K562 (cell line): ENCODE results near the gene PDE4A. TPM values are rescaled to one million over a fixed set of nuclear protein-coding genes. Genes with fewer than 3 reads are reported as not detected.
"Not testable (repeated sequence)": the region's sequence is repeated elsewhere in the genome, so short reads cannot be mapped to it uniquely, and the experiment has no call there.

ENCODE experiments used
- ATAC-seq: fragments of 200-7000 bp; cut with Tn5 transposase; 3 replicates; pipeline ENCODE4 v1.9.1; 2020; ENCODE audit warnings: moderate library complexity
- BruUV-seq: library from RNA; stranded (reverse); fragments of 400-500 nt; replicated peaks from 2 replicates; lab custom pipeline; 2021; lab: Mats Ljungman, UMichigan
- CTCF ChIA-PET: fragments of 300-600 bp; formaldehyde crosslinking; extraction: SDS; loops from one replicate; lab custom pipeline; 2021; ENCODE audit warnings: low intra/inter-chr PET ratio; lab: Yijun Ruan, JAX
- POLR2A ChIA-PET: fragments of 300-600, 350-650 bp; sonication (Branson Sonifier 250); formaldehyde crosslinking; extraction: SDS; loops from one replicate; lab custom pipeline; 2021; ENCODE audit warnings: antibody characterized with exemption, inconsistent platforms; lab: Yijun Ruan, JAX
- DNase-seq, 4 experiments: peaks; one replicate each; pipeline versions ENCODE4 v3.0.0 to v3.0.0-alpha.2; 2011 to 2018; ENCODE audit warnings: low spot score in 3 of 4, mixed read lengths in 3 of 4; ENCODE audit errors: extremely low read depth in 1 of 4
- FAIRE-seq: peaks from 2 replicates; lab custom pipeline; 2011; peaks lifted over from hg19 to GRCh38; lab: Jason Lieb, UNC
- H2AFZ ChIP-seq: 2 replicates; pipeline ENCODE4 v1.6.0; 2011; ENCODE audit warnings: low read depth, low read length, control low read depth, inconsistent platforms
- H3K27ac ChIP-seq: fragments of 200-600 bp; 3 replicates; pipeline ENCODE4 v1.8.0; 2011; ENCODE audit warnings: low read depth, mild to moderate bottlenecking, control low read depth, inconsistent platforms, low read length, moderate library complexity, mixed read lengths; ENCODE audit errors: extremely low read depth
- H3K27me3 ChIP-seq, 2 experiments: fragments of 300-600 bp in 1 of 2; 2 replicates in 1 of 2; 3 replicates in 1 of 2; pipeline versions ENCODE4 v1.6.0 to v1.8.0; 2011; ENCODE audit warnings: inconsistent platforms in 2 of 2, low read length in 2 of 2, mild to moderate bottlenecking in 1 of 2, mixed read lengths in 1 of 2, moderate library complexity in 1 of 2; ENCODE audit not compliant: control insufficient read depth in 2 of 2, insufficient read depth in 2 of 2
- H3K36me3 ChIP-seq: fragments of 300-600 bp; 3 replicates; pipeline ENCODE4 v1.8.0; 2011; ENCODE audit warnings: mild to moderate bottlenecking, low read length, inconsistent platforms; ENCODE audit not compliant: control insufficient read depth, insufficient read depth
- H3K4me1 ChIP-seq, 2 experiments: fragments of 200-600 bp in 1 of 2; replicated peaks in 1 of 2; 2 replicates in 1 of 2; 3 replicates in 1 of 2; pipeline versions ENCODE4 v1.5.1 to v1.8.0; 2011; ENCODE audit warnings: inconsistent platforms in 2 of 2, low read length in 2 of 2, mild to moderate bottlenecking in 1 of 2, mixed read lengths in 1 of 2, moderate library complexity in 1 of 2; ENCODE audit not compliant: control insufficient read depth in 2 of 2, insufficient read depth in 2 of 2
- H3K4me2 ChIP-seq: 2 replicates; pipeline ENCODE4 v1.6.1; 2011; ENCODE audit warnings: low read length, control low read depth, inconsistent platforms, mixed read lengths; ENCODE audit not compliant: insufficient read depth
- H3K4me3 ChIP-seq: fragments of 200-600 bp; sonication (generic), shearing (Covaris generic); 2 replicates; pipeline ENCODE4 v1.5.1; 2016; ENCODE audit warnings: control low read depth, inconsistent platforms
- H3K79me2 ChIP-seq: fragments of 200-600 bp; 3 replicates; pipeline ENCODE4 v1.8.0; 2011; ENCODE audit warnings: low read length, inconsistent platforms; ENCODE audit not compliant: control insufficient read depth, insufficient read depth
- H3K9ac ChIP-seq, 2 experiments: 2 replicates each; pipeline versions ENCODE4 v1.6.0 to v1.6.1; 2011; ENCODE audit warnings: low read depth in 2 of 2, low read length in 2 of 2, control low read depth in 1 of 2, inconsistent platforms in 1 of 2, mild to moderate bottlenecking in 1 of 2, mixed read lengths in 1 of 2; ENCODE audit not compliant: insufficient read depth in 1 of 2
- H3K9me1 ChIP-seq: one replicate; pipeline ENCODE4 v1.6.0; 2011; ENCODE audit warnings: inconsistent platforms, mild to moderate bottlenecking, low read length, moderate library complexity; ENCODE audit not compliant: control insufficient read depth, insufficient read depth
- H3K9me3 ChIP-seq: replicated peaks from 2 replicates; pipeline ENCODE4 v1.5.1; 2011; ENCODE audit warnings: low read depth, low read length, inconsistent platforms; ENCODE audit not compliant: control insufficient read depth, insufficient read depth
- H4K20me1 ChIP-seq: replicated peaks from 2 replicates; pipeline ENCODE4 v1.6.1; 2011; ENCODE audit warnings: low read length, inconsistent platforms, mixed read lengths; ENCODE audit not compliant: control insufficient read depth, insufficient read depth
- BCL6 ChIP-seq: fragments of 250-450 bp; sonication (Bioruptor Pico); IDR thresholded peaks from 2 replicates; pipeline ENCODE4 v1.4.0; 2020
- BDP1 ChIP-seq: IDR thresholded peaks from 3 replicates; pipeline ENCODE4 v1.6.1; 2011; ENCODE audit not compliant: insufficient read length, insufficient read depth
- ELF1 ChIP-seq: fragments of 200-800 bp; sonication (Bioruptor generic); IDR thresholded peaks from 2 replicates; pipeline ENCODE4 v1.6.1; 2016; ENCODE audit warnings: missing genetic modification characterization, missing compliant biosample characterization
- ETS2 ChIP-seq: IDR thresholded peaks from 2 replicates; pipeline ENCODE4 v1.6.1; 2016; ENCODE audit warnings: borderline replicate concordance, missing genetic modification characterization, mild to moderate bottlenecking, moderate library complexity, missing compliant biosample characterization; ENCODE audit not compliant: poor library complexity, severe bottlenecking
- FOXM1 ChIP-seq, 2 experiments: fragments of 450-650 bp in 1 of 2; sonication (generic) in 1 of 2; formaldehyde crosslinking in 1 of 2; IDR thresholded peaks; 2 replicates each; pipeline versions ENCODE4 v1.6.1 to v1.9.0; 2017 to 2022; ENCODE audit warnings: low read depth in 2 of 2, mild to moderate bottlenecking in 2 of 2, missing genetic modification reagents in 1 of 2, moderate library complexity in 1 of 2
- PTRF ChIP-seq: fragments of 450-650 bp; IDR thresholded peaks from 2 replicates; pipeline ENCODE4 v1.6.1; 2016; ENCODE audit warnings: mild to moderate bottlenecking, missing genetic modification characterization, missing compliant biosample characterization
- TAF7 ChIP-seq: fragments of 450-650 bp; IDR thresholded peaks from 2 replicates; pipeline ENCODE4 v1.6.1; 2016; ENCODE audit warnings: missing genetic modification characterization, missing compliant biosample characterization
- ZBED1 ChIP-seq: IDR thresholded peaks from 2 replicates; pipeline ENCODE4 v1.6.1; 2014
- ZKSCAN8 ChIP-seq: fragments of 200-800 bp; sonication (Bioruptor generic); IDR thresholded peaks from 2 replicates; pipeline ENCODE4 v1.6.1; 2016; ENCODE audit warnings: missing genetic modification characterization, missing compliant biosample characterization
- ZNF24 ChIP-seq: fragments of 450-650 bp; IDR thresholded peaks from 2 replicates; pipeline ENCODE4 v1.6.1; 2016
- ZNF274 ChIP-seq: IDR thresholded peaks from 2 replicates; pipeline ENCODE4 v1.6.1; 2011; ENCODE audit warnings: low read depth, mild to moderate bottlenecking, low read length, moderate library complexity, borderline replicate concordance
- WGBS: fragments of 100-300 bp; shearing (Covaris generic); methylation state at CpG from one replicate; pipeline ENCODE4 v1.1.6; 2016; ENCODE audit warnings: low coverage, mixed read lengths; ENCODE audit not compliant: insufficient coverage; ENCODE audit errors: missing lambda C conversion rate; 5-methylcytosine and 5-hydroxymethylcytosine counted together
- in situ Hi-C: fragments of 300-500 bp; cut with MboI; formaldehyde crosslinking; loops from 4 replicates; pipeline ENCODE4 v1.15.0; 2018; ENCODE audit warnings: inconsistent platforms, mixed read lengths
- intact Hi-C: fragments of 100-400 bp; cut with micrococcal nuclease; formaldehyde crosslinking; loops from 2 replicates; pipeline ENCODE4 v1.14.2; 2022
- polyA plus RNA-seq, 8 experiments: library from polyadenylated mRNA; depleted of rRNA in 4 of 8; stranded (reverse) in 5 of 8; unstranded in 3 of 8; fragments of >200 nt; fragmentation: Nextera tagmentation in 2 of 8; fragmentation: Illumina TruSeq in 1 of 8; extraction: Ambion mirVana in 2 of 8; extraction: Trizol in 1 of 8; gene quantifications; 2 replicates each; pipeline versions ENCODE4 v1.2.1 to v1.2.3, GENCODE V29; 2011 to 2014; ENCODE audit warnings: inconsistent platforms in 1 of 8, missing spikeins in 1 of 8
- total RNA-seq, 7 experiments: library from RNA; depleted of rRNA in 6 of 7; stranded (reverse); fragments of >200 nt in 6 of 7; fragmentation: Illumina TruSeq in 2 of 7; extraction: Trizol in 2 of 7; gene quantifications; 2 replicates each; pipeline versions ENCODE4 v1.2.1 to v1.2.3, GENCODE V29; 2011 to 2021; ENCODE audit warnings: low replicate concordance in 1 of 7
- TF ChIP-seq, protein P1 (sequence below): conservative IDR thresholded peaks from 2 replicates; pipeline ENCODE4 v1.6.1; 2011; ENCODE audit warnings: low read depth, mild to moderate bottlenecking, low read length; ENCODE audit not compliant: control insufficient read depth
- TF ChIP-seq, protein P2 (sequence below): IDR thresholded peaks from 3 replicates; pipeline ENCODE4 v1.6.1; 2011; ENCODE audit warnings: borderline replicate concordance, mild to moderate bottlenecking; ENCODE audit not compliant: insufficient read length, insufficient read depth
- TF ChIP-seq, protein P3 (sequence below): sonication (generic); formaldehyde crosslinking; IDR thresholded peaks from 2 replicates; pipeline ENCODE4 v1.8.0; 2022; ENCODE audit warnings: mild to moderate bottlenecking, missing genetic modification reagents

The PDE4A gene
- total and polyA plus RNA-seq, 9 of the 15 experiments (the other 6 are each of a cell fraction or from before 2014, with no cell fraction given), result 0.66 to 26.9 (median 4.6) TPM

DNA sequence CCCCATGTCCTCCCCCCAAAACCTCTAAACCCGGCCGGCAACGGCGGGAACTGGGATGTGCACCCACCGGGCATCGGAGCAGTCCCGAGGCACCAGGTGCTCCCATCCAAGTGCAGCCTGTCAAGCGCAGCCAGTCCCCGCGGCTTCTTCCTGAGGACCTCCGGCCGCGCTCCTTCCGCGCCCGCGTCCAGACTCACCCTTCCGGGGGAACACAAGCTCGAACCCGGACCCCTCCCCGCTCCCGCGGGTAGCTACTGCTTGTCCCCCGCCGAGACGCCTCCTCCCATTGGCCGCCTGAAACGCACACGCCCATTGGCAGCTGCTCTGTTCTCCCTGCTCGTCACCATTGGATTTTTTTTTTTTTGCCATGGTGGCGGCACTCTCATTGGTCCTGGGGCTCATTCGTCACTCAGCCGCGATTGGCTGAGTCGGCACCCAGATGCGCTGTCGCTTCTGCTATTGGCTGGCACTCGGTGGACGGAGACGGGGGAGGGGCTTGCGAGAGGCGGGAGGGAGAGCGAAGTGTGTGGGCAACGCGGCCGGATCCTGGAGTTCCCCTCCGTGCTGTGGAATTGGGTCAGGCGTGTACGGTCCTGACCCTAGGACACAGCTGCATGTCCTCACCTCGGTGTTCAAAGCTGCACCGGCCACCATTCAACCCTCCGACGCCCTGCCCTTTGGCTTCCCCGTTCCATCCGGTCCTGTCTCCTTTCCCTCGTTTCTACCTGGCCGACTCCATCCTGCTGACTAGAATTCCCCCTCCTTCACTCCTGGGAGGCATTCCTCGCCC is 39.8 kb upstream of the PDE4A start, which contains the start of gene TYK2 (continued):
- TF ChIP-seq, protein P1, sequence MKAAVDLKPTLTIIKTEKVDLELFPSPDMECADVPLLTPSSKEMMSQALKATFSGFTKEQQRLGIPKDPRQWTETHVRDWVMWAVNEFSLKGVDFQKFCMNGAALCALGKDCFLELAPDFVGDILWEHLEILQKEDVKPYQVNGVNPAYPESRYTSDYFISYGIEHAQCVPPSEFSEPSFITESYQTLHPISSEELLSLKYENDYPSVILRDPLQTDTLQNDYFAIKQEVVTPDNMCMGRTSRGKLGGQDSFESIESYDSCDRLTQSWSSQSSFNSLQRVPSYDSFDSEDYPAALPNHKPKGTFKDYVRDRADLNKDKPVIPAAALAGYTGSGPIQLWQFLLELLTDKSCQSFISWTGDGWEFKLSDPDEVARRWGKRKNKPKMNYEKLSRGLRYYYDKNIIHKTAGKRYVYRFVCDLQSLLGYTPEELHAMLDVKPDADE, result peak; percentile 72
- TF ChIP-seq ZNF274 (no peak), BDP1 (no peak), ETS2 (tag) (no peak), TAF7 (tag) (peak; percentile 72; the same call in 1 of the 2 replicates), ZNF24 (0 out of 2 replicates have a peak, but pooled peaks have one; percentile 45), ZBED1 (0 out of 2 replicates have a peak, but pooled peaks have one; percentile 49), ELF1 (tag) (peak; percentile 75), FOXM1 (IDR thresholded peaks at IDR 0.05; ENCODE audit: low read depth) (peak; percentile 47; the same call in 1 of the 2 replicates), FOXM1 (CRISPR knock-in tag; IDR thresholded peaks at IDR 0.05; ENCODE audit: low read depth) (no peak), BCL6 (CRISPR knock-in tag) (no peak), PTRF (tag) (no peak), ZKSCAN8 (peak; percentile 99)
- TF ChIP-seq, protein P2, sequence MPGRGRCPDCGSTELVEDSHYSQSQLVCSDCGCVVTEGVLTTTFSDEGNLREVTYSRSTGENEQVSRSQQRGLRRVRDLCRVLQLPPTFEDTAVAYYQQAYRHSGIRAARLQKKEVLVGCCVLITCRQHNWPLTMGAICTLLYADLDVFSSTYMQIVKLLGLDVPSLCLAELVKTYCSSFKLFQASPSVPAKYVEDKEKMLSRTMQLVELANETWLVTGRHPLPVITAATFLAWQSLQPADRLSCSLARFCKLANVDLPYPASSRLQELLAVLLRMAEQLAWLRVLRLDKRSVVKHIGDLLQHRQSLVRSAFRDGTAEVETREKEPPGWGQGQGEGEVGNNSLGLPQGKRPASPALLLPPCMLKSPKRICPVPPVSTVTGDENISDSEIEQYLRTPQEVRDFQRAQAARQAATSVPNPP, result no peak
- TF ChIP-seq, protein P3, sequence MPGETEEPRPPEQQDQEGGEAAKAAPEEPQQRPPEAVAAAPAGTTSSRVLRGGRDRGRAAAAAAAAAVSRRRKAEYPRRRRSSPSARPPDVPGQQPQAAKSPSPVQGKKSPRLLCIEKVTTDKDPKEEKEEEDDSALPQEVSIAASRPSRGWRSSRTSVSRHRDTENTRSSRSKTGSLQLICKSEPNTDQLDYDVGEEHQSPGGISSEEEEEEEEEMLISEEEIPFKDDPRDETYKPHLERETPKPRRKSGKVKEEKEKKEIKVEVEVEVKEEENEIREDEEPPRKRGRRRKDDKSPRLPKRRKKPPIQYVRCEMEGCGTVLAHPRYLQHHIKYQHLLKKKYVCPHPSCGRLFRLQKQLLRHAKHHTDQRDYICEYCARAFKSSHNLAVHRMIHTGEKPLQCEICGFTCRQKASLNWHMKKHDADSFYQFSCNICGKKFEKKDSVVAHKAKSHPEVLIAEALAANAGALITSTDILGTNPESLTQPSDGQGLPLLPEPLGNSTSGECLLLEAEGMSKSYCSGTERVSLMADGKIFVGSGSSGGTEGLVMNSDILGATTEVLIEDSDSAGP (CRISPR knock-in tag), result no peak

DNA sequence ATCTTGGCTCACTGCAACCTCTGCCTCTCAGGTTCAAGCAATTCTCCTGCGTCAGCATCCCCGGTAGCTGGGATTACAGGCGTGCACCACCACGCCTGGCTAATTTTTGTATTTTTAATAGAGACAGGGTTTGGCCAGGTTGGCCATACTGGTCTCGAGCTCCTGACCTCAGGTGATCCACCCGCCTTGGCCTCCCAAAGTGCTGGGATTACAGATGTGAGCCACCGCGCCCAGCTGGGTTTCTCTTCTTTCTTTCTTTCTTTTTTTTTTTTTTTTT is 37.2 kb upstream of the PDE4A start:
- peaks cover 8 to 16% of the 10 kb centered on the region in 2 experiments; a peak in 4 of 5 replicates for H3K4me1 ChIP-seq
- WGBS, result 82% methylated on average over 6 of the region's 8 CpGs
- intact Hi-C loops, BruUV-seq, FAIRE-seq, H3K36me3 ChIP-seq, ATAC-seq, H2AFZ ChIP-seq, DNase-seq, CTCF ChIA-PET, H3K4me3 ChIP-seq, H3K9ac ChIP-seq, H3K9me1 ChIP-seq, H3K4me2 ChIP-seq, H3K9me3 ChIP-seq, H3K27me3 ChIP-seq, H3K27ac ChIP-seq, in situ Hi-C loops, H4K20me1 ChIP-seq: not testable (repeated sequence)
- POLR2A ChIA-PET, result interaction anchor here (0.7 to 0.8 kb wide), 2 partner anchors 12 to 115 kb away, joined by 3 to 4 read pairs; no protein-coding TSS in a partner anchor
- peaks cover 28% of the 10 kb centered on the region for H3K79me2 ChIP-seq
